Astrocyte (in vitro differentiated cells and primary cell): ENCODE measurements around the gene CHST11. TPM values are rescaled to one million over a fixed set of nuclear protein-coding genes. Genes with fewer than 3 reads are reported as not detected.

Source experiments
- DNase-seq: peaks from one replicate; pipeline ENCODE4 v3.0.0-alpha.2; 2010; ENCODE audit warnings: low read depth
- FAIRE-seq: peaks from 2 replicates; lab custom pipeline; 2011; peaks lifted over from hg19 to GRCh38; lab: Jason Lieb, UNC
- H2AFZ ChIP-seq: 2 replicates; pipeline ENCODE4 v1.6.0; 2012; ENCODE audit warnings: low read depth, low read length, inconsistent platforms
- H3K27ac ChIP-seq: 2 replicates; pipeline ENCODE4 v1.5.1; 2011; ENCODE audit warnings: low read depth, low read length, inconsistent platforms
- H3K27me3 ChIP-seq: 2 replicates; pipeline ENCODE4 v1.6.0; 2011; ENCODE audit warnings: low read length, inconsistent platforms; ENCODE audit not compliant: insufficient read depth
- H3K36me3 ChIP-seq: 2 replicates; pipeline ENCODE4 v1.5.1; 2011; ENCODE audit warnings: low read length, inconsistent platforms; ENCODE audit not compliant: insufficient read depth
- H3K4me1 ChIP-seq: 2 replicates; pipeline ENCODE4 v1.5.1; 2011; ENCODE audit warnings: low read length, inconsistent platforms; ENCODE audit not compliant: insufficient read depth
- H3K4me2 ChIP-seq: 2 replicates; pipeline ENCODE4 v1.6.0; 2012; ENCODE audit warnings: low read length, inconsistent platforms
- H3K4me3 ChIP-seq: 2 replicates; pipeline ENCODE4 v1.5.1; 2011; ENCODE audit warnings: low read depth, mild to moderate bottlenecking, low read length, inconsistent platforms; ENCODE audit not compliant: insufficient read depth
- H3K79me2 ChIP-seq: 2 replicates; pipeline ENCODE4 v1.6.0; 2012; ENCODE audit warnings: mild to moderate bottlenecking, low read length, inconsistent platforms; ENCODE audit not compliant: insufficient read depth
- H3K9ac ChIP-seq: 2 replicates; pipeline ENCODE4 v1.6.0; 2012; ENCODE audit warnings: mild to moderate bottlenecking, low read length, inconsistent platforms
- H3K9me3 ChIP-seq: 2 replicates; pipeline ENCODE4 v1.5.1; 2012; ENCODE audit warnings: low read depth, mild to moderate bottlenecking, low read length, inconsistent platforms; ENCODE audit not compliant: insufficient read depth
- H4K20me1 ChIP-seq: 2 replicates; pipeline ENCODE4 v1.6.0; 2012; ENCODE audit warnings: low read length, inconsistent platforms; ENCODE audit not compliant: insufficient read depth
- H3K27ac Mint-ChIP-seq: one replicate; pipeline ENCODE4 v1.8.0; 2021; ENCODE audit warnings: mild to moderate bottlenecking, mixed read lengths; ENCODE audit not compliant: unreplicated experiment
- H3K27me3 Mint-ChIP-seq: one replicate; pipeline ENCODE4 v1.8.0; 2021; ENCODE audit warnings: low read depth, mixed read lengths; ENCODE audit not compliant: unreplicated experiment
- H3K36me3 Mint-ChIP-seq: one replicate; pipeline ENCODE4 v1.8.0; 2021; ENCODE audit warnings: low read depth, mixed read lengths; ENCODE audit not compliant: unreplicated experiment
- H3K4me1 Mint-ChIP-seq: one replicate; pipeline ENCODE4 v1.8.0; 2021; ENCODE audit warnings: low read depth, mixed read lengths; ENCODE audit not compliant: unreplicated experiment
- H3K4me3 Mint-ChIP-seq: one replicate; pipeline ENCODE4 v1.8.0; 2021; ENCODE audit warnings: mild to moderate bottlenecking, moderate library complexity, mixed read lengths; ENCODE audit not compliant: unreplicated experiment
- H3K9me3 Mint-ChIP-seq: one replicate; pipeline ENCODE4 v1.8.0; 2021; ENCODE audit warnings: mild to moderate bottlenecking, mixed read lengths; ENCODE audit not compliant: unreplicated experiment
- EZH2 ChIP-seq: IDR thresholded peaks from 2 replicates; pipeline ENCODE4 v1.6.1; 2012; ENCODE audit warnings: mild to moderate bottlenecking, low read length, inconsistent platforms; ENCODE audit not compliant: insufficient read depth
- total RNA-seq: library from RNA; stranded (reverse); gene quantifications from 2 replicates; pipeline ENCODE4 v1.2.1, GENCODE V29; 2021
- TF ChIP-seq, protein P1 (sequence below): IDR thresholded peaks from 2 replicates; pipeline ENCODE4 v1.5.1; 2011; ENCODE audit warnings: low read depth, mild to moderate bottlenecking, inconsistent platforms, low read length, moderate library complexity; ENCODE audit not compliant: insufficient read depth

The CHST11 gene
- total RNA-seq, 1 donor from 2014 or later = 30.2 TPM

DNA sequence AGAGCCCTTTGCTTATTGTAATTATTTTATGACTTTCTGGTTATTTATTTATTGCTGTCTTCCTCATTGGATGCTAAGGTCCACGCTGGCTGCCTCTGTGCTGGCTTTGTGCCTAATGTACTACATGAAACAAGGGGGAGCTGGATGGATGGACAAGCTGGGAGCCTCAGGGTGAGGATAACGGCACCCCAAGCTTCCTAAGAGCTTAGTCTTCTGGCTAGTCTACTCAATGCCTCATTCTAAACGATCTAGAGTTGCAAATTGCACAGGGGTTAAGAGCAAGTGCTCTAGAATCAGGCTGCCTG is 172.0 kb downstream of the CHST11 start:
- Mint-ChIP-seq H3K27ac (no peak overlapping the region), H3K4me3 (peak overlapping the region; percentile 43), H3K27me3 (no peaks in the 10 kb centered on the region), H3K4me1 (peaks cover 12% of the 10 kb centered on the region), H3K9me3 (no peaks in the 10 kb centered on the region), H3K36me3 (peaks cover 5% of the 10 kb centered on the region)
- no peak for TF ChIP-seq EZH2
- TF ChIP-seq, protein P1, sequence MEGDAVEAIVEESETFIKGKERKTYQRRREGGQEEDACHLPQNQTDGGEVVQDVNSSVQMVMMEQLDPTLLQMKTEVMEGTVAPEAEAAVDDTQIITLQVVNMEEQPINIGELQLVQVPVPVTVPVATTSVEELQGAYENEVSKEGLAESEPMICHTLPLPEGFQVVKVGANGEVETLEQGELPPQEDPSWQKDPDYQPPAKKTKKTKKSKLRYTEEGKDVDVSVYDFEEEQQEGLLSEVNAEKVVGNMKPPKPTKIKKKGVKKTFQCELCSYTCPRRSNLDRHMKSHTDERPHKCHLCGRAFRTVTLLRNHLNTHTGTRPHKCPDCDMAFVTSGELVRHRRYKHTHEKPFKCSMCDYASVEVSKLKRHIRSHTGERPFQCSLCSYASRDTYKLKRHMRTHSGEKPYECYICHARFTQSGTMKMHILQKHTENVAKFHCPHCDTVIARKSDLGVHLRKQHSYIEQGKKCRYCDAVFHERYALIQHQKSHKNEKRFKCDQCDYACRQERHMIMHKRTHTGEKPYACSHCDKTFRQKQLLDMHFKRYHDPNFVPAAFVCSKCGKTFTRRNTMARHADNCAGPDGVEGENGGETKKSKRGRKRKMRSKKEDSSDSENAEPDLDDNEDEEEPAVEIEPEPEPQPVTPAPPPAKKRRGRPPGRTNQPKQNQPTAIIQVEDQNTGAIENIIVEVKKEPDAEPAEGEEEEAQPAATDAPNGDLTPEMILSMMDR = no peak
- H3K9ac ChIP-seq = no peak overlapping the region
- no peaks in the 10 kb centered on the region for H3K36me3 ChIP-seq
- peaks cover 5% of the 10 kb centered on the region for H3K4me1 ChIP-seq
- no peak overlapping the region for H3K27ac ChIP-seq
- FAIRE-seq (no peak), DNase-seq (no peak)
- H3K9me3 ChIP-seq = no peaks in the 10 kb centered on the region
- H4K20me1 ChIP-seq = peaks cover 66% of the 10 kb centered on the region
- H3K4me2 ChIP-seq = no peak overlapping the region
- no peak overlapping the region for H3K4me3 ChIP-seq
- H3K79me2 ChIP-seq = peaks cover under 1% of the 10 kb centered on the region
- no peaks in the 10 kb centered on the region for H3K27me3 ChIP-seq
- H2AFZ ChIP-seq = no peak overlapping the region

DNA sequence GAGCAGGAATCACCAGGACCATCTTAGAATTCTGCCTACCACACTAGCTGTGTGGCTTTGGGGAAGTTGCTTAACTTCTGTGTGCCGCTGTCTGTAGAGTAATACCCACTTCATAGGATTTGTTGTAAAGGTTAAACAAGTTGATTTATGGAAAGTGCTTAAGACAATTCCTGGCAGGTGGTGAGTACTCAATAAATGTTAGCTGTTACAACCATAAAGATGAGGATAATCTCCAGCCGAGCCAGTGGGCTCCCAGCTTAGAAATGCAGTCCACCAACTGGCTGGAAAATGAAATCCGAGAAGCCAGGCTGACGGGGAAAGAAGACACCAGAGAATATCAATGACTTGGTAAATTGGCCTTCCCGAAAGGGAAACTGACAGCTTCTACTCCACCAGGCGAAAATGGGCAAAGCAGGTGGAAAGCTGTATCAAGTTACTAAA is 173.5 kb downstream of the CHST11 start:
- Mint-ChIP-seq H3K27me3 (no peaks in the 10 kb centered on the region), H3K9me3 (no peaks in the 10 kb centered on the region), H3K4me3 (no peak overlapping the region), H3K27ac (no peak overlapping the region), H3K4me1 (peaks cover 12% of the 10 kb centered on the region), H3K36me3 (peaks cover 5% of the 10 kb centered on the region)
- H4K20me1 ChIP-seq = peaks cover 63% of the 10 kb centered on the region
- FAIRE-seq = no peak
- no peak overlapping the region for H3K9ac ChIP-seq
- no peak overlapping the region for H3K4me3 ChIP-seq
- peaks cover 5% of the 10 kb centered on the region for H3K79me2 ChIP-seq
- H3K27me3 ChIP-seq = no peaks in the 10 kb centered on the region
- no peaks in the 10 kb centered on the region for H3K9me3 ChIP-seq
- no peak overlapping the region for H2AFZ ChIP-seq
- no peak overlapping the region for H3K27ac ChIP-seq
- TF ChIP-seq, protein P1 = no peak
- no peak for TF ChIP-seq EZH2
- no peak for DNase-seq
- H3K36me3 ChIP-seq = no peaks in the 10 kb centered on the region
- peaks cover 5% of the 10 kb centered on the region for H3K4me1 ChIP-seq
- H3K4me2 ChIP-seq = no peak overlapping the region

DNA sequence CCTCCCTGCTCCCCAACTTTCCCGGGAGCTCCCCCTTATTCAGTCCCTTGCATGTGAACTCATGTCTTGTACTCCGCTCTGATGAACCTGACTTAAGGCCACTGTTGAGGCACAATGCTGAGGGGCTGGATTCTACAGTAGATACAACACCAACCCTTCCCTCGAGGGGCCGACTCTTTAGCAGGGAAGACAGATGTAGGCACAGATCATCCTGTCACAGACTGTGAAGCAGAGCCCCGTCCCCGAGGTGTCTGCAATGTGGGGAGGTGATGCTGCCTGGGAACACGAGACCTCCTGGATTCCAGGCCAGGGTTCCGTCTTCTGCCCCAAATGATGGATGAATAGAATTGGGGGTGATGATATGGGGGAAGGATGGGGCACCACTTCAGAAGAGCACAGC is 175.1 kb downstream of the CHST11 start:
- H3K4me3 ChIP-seq = no peak overlapping the region
- FAIRE-seq = no peak
- peaks cover 5% of the 10 kb centered on the region for H3K79me2 ChIP-seq
- Mint-ChIP-seq H3K36me3 (peaks cover 5% of the 10 kb centered on the region), H3K27me3 (no peaks in the 10 kb centered on the region), H3K9me3 (no peaks in the 10 kb centered on the region), H3K4me3 (no peak overlapping the region), H3K4me1 (peaks cover 6% of the 10 kb centered on the region), H3K27ac (no peak overlapping the region)
- no peaks in the 10 kb centered on the region for H3K27me3 ChIP-seq
- no peaks in the 10 kb centered on the region for H3K36me3 ChIP-seq
- no peaks in the 10 kb centered on the region for H3K9me3 ChIP-seq
- H3K4me1 ChIP-seq = peaks cover 5% of the 10 kb centered on the region
- H3K27ac ChIP-seq = no peak overlapping the region
- no peak for DNase-seq
- H3K9ac ChIP-seq = no peak overlapping the region
- peaks cover 71% of the 10 kb centered on the region for H4K20me1 ChIP-seq
- no peak overlapping the region for H3K4me2 ChIP-seq
- no peak overlapping the region for H2AFZ ChIP-seq
- TF ChIP-seq, protein P1 = no peak
- no peak for TF ChIP-seq EZH2
